HG03159 (cell line): ENCODE results near the gene FOXA3.
A peak's percentile ranks its signal among the peaks of the same experiment; 100 is the strongest.
"Not testable (repeated sequence)": the region's sequence is repeated elsewhere in the genome, so short reads cannot be mapped to it uniquely, and the experiment has no call there.

ENCODE experiments used
- ATAC-seq: cut with Tn5 transposase; IDR thresholded peaks from one replicate; pipeline ENCODE4 v1.9.1; 2021; ENCODE audit warnings: mild to moderate bottlenecking, moderate library complexity; ENCODE audit not compliant: unreplicated experiment

Gene FOXA3

DNA sequence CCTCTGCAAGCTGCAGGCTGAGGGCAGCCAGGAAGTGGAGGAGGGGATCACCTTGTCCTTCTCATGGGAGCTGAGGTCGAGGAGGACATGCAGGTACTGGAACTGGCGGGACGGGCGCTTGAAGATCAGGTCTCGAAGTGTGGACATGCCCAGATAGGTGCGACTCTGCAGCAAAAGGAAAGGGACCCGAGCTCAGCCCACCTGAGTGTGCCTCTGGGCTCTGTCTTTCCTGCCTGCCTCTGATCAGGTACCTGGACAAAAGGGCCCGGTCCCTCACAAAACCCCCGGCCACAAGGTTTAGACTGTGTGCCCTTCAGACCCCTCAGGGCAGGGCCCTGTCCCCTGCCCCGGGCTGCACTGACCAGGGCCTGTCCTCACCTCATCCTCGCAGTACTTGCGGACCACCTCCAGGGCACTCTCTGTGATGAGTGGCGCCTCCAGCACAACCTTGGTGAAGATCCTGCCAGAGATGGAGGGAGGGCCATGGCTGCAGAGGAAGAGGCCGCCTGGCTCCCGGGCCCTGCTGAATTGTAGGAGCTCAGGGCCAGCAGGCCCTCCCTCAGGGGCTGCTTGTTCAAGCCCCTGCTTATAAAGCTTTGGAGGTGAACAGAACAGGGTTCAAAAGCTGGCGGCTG, 36.5 kb upstream of the FOXA3 start:
- ATAC-seq: no peak

DNA sequence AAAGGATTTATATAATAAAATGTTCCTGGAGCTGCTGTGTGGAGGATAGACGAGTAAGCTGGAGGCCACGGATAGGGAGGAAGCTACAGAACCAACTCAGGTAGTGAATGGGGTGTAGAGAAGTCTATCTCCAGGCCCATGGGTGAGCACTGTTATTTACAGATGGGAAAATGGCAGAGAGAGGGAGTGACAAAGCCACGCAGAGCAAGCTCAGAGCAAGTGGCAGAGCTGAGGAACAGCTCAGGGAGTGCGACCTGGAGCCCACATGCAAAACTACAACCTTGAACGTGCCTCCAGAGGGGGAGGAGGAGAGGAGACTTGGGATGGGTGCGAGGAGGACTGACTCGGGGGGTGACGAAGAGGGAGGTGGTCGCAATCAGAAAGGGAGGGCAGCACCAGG, 35.6 kb upstream of the FOXA3 start:
- no peak for ATAC-seq

GRCh38 chr19:45828945-45829344, 35.2 kb upstream of the FOXA3 start:
- ATAC-seq: no peak

DNA sequence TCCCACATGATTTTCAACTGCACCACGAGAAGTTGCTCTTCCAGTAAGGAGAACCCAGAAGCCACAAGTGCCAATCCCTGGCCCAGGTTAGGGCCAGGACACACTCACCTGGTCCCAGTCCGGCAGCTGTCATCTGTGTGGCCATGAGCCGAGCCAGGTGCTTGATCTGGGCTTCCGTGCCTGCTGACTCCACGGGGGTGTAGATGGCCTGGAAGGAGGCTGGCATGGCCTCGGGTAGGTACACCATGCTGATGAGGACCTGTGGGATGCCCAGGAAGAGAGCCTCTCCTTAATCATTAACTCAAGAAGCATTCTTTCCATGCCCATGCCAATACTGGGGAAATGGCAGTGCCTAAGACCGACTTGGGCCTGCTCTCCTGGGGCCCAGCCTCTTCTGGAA, 29.2 kb upstream of the FOXA3 start:
- ATAC-seq: no peak

GRCh38 chr19:45842198-45842597, 21.9 kb upstream of the FOXA3 start:
- ATAC-seq: no peak

- no peak for ATAC-seq
Observed at GRCh38 chr19:45847663-45848062, 16.5 kb upstream of the FOXA3 start.

- no peak for ATAC-seq
Observed at GRCh38 chr19:45848922-45849321, 15.2 kb upstream of the FOXA3 start.

- ATAC-seq: no peak
Observed at GRCh38 chr19:45852145-45852750, 11.9 kb upstream of the FOXA3 start.

DNA sequence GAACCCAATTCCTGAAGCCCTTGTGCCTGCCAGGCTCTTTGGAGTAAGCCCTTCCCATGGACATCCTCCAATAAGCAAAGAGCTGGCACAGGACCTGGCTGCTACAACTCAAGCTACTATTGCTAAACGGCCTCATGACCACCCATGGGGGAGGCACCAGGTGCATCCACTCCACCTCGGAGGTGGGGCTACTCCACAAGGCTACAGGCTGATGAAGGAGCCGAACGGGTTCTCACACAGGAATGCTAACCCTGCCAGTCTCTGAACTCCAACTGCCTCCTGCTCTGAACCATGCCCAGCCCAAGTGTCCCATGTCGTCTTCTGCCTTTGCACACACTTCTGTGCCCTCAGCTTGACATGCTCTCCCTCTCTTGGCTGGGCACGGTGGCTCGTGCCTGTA, 11.1 kb upstream of the FOXA3 start:
- ATAC-seq: no peak

- ATAC-seq: no peak
Observed at GRCh38 chr19:45854167-45854778, 9.9 kb upstream of the FOXA3 start.

DNA sequence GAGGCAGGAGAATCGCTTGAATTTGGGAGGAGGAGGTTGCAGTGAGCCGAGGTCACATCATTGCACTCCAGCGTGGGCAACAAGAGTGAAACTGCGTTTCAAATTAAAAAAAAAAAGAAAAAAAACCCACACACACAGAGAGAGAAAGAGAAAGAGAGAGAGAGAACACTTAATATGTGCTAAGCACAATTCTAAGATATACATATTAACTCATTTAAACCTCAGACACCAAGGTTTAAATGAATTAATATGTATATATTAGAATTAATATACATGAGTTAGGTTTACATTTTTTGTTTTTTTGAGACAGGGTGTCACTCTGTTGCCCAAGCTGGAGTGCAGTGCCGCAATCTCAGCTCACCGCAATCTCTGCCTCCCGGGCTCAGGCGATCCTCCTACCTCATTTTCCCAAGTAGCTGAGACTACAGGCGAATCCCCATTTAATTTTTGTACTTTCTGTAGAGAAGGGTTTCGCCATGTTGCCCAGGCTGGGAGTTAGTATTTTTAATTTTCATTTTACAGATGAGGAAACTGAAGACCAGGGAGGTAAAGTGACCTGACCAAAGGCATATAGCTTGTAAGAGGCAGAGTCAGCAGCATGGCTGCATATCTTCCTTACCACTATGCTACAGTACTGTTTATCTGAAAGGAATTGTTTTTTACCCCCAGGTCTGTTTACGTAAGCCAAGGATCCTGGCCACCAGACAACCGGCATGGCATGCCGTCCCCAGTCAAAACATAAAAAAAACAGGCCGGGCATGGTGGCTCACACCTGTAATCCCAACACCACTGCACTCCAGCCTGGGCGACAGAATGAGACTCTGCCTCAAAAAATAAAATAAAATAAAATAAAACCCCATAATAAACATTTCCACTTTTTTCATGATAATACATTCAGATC, 3.5 kb upstream of the FOXA3 start:
- no peak for ATAC-seq

GRCh38 chr19:45862271-45862563, 1.9 kb upstream of the FOXA3 start:
- peak; percentile 7 for ATAC-seq

- peak; percentile 93 for ATAC-seq
Observed at GRCh38 chr19:45862564-45863334, 1.4 kb upstream of the FOXA3 start, which contains the start of gene SYMPK. SYMPK (minus strand) TSS chr19:45863147; CDS start chr19:45854495, 8,652 bp downstream.

DNA sequence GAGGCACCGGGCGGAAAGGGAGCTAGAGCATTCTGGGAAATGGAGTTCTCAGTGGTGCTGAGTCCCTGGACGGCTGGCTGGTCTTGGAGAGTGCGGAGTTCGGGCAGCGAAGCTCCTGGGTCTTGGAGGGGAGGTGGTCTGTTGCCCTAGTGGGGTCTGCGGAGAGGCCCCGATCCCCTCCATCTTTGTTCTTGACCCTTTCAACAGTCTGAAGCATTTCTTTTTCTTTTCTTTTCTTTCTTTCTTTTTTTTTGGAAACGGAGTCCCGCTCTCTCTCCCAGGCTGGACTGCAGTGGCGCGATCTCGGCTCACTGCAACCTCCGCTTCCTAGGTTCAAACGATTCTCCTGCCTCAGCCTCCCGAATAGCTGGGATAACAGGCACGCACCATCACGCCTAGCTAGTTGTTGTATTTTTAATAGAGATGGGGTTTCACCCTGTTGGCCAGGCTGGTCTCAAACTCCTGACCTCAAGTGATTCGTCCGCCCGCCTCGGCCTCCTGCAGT, 739 bp upstream of the FOXA3 start:
- no peak for ATAC-seq

GRCh38 chr19:45864629-45865082, 530 bp downstream of the FOXA3 start:
- no peak for ATAC-seq

DNA sequence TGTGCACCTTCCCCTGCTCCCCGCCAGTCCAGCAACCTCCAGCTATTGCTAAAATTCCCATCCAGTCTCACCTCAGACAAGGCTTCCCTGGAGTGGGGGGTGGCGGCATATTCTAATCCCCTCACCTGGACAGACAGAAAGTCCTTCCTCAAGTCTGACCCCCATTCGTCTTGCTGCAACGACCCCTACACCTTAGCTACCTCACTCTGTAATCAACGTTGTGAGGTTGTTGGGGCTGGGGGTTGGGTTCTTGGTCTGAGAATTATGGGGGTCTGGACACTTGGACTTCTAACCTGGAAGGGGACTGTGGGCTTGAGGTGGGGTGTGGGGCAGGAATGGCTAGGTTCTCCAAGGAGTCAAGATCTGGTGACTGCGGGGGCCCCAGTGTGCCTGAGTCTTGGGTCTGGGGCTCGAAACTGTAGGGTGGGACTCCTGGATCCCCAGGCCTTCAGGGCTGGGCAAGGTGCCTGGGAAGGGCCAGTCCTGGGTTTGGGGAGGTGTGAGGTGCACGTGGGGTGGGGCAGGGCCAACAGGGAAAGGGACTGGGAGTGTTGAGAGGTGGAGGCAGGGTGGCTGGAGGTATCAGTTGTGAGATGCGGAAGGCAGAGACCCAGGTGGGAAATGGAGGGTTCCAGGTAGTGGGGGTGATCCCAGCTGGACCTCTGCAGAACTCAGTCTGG, 1.3 kb downstream of the FOXA3 start:
- no peak for ATAC-seq

DNA sequence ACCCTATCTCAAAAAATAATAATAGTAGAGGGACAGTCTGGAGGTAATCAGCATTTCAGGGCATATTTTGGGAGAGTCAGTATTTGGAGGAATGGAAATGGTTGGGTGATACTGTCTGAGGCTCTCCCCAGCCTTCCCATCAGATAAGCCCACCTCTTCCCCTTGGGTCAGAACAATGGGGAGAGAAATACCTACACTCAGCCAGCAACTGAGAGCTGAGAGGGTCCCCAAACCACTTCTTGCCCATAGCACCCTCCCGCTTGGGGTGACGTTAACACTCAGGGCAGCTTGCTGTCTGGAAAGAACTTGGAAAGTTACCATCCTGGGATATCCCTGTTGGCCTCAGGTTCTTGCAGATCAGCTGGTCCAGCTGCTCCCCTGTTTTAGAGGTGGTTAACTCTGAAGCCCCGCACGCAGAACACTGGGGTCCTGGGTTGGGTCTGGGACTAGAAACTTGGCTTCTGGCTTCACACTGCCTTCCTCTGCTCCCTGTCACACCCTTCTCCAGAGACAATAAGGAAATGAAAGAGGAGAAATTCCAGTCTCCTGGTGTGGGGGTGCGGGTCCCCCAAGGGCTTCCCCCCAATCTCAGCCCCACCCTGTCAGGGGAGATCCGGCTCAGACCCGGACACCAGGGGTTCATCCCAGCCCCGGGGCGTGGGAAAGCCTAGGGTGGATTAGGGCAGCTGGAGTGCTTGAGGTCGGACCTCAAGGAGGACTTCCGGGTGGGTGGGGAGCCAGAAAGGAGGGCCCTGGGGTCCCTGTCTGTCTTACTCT, 2.5 kb downstream of the FOXA3 start:
- no peak for ATAC-seq

- ATAC-seq: not testable (repeated sequence)
Observed at GRCh38 chr19:45867241-45867640, 3.1 kb downstream of the FOXA3 start.

DNA sequence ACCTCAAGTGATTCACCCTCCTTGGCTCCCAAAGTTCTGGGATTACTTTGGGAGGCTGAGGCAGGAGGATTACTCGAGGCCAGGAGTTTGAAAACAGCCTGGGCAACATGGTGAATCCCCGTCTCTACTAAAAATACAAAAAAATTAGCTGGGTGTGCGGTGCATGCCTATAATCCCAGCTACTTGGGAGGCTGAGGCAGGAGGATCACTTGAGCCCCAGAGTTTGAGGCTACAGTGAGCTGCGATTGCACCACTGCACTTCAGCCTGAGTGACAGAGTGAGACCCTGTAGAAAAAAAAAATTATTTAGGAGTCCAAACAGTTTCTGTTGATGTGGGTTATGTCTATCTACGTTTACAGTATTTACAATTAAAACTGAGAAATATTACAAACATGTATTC, 6.7 kb downstream of the FOXA3 start:
- ATAC-seq: no peak
